ENCODE measurements around the gene BTBD16. TPM values are rescaled to one million over a fixed set of nuclear protein-coding genes. Genes with fewer than 3 reads are reported as not detected.

BTBD16 gene
- total RNA-seq, 4 donors from 2014 or later = not detected

- DNase-seq = no peak
- Histone ChIP-seq H3K9me3 (no peaks in the 10 kb centered on the region), H3K4me3 (no peak overlapping the region), H3K36me3 (peaks cover 4 to 100% (median 6%) of the 10 kb centered on the region in 3 donors), H3K27ac (no peak overlapping the region), H3K4me1 (no peaks in the 10 kb centered on the region), H3K27me3 (no peaks in the 10 kb centered on the region)
- no peak for TF ChIP-seq POLR2A (IDR thresholded peaks at IDR 0.05)
- TF ChIP-seq, protein P1, sequence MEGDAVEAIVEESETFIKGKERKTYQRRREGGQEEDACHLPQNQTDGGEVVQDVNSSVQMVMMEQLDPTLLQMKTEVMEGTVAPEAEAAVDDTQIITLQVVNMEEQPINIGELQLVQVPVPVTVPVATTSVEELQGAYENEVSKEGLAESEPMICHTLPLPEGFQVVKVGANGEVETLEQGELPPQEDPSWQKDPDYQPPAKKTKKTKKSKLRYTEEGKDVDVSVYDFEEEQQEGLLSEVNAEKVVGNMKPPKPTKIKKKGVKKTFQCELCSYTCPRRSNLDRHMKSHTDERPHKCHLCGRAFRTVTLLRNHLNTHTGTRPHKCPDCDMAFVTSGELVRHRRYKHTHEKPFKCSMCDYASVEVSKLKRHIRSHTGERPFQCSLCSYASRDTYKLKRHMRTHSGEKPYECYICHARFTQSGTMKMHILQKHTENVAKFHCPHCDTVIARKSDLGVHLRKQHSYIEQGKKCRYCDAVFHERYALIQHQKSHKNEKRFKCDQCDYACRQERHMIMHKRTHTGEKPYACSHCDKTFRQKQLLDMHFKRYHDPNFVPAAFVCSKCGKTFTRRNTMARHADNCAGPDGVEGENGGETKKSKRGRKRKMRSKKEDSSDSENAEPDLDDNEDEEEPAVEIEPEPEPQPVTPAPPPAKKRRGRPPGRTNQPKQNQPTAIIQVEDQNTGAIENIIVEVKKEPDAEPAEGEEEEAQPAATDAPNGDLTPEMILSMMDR (IDR thresholded peaks at IDR 0.05) = no peak
- intact Hi-C loops (cut with DNase I) = no loop called here
- WGBS, 2 donors = 81 to 90% methylated on average over 5 of the region's 5 CpGs
Observed at GRCh38 chr10:122236690-122237306, 34.3 kb upstream of the BTBD16 start.

DNA sequence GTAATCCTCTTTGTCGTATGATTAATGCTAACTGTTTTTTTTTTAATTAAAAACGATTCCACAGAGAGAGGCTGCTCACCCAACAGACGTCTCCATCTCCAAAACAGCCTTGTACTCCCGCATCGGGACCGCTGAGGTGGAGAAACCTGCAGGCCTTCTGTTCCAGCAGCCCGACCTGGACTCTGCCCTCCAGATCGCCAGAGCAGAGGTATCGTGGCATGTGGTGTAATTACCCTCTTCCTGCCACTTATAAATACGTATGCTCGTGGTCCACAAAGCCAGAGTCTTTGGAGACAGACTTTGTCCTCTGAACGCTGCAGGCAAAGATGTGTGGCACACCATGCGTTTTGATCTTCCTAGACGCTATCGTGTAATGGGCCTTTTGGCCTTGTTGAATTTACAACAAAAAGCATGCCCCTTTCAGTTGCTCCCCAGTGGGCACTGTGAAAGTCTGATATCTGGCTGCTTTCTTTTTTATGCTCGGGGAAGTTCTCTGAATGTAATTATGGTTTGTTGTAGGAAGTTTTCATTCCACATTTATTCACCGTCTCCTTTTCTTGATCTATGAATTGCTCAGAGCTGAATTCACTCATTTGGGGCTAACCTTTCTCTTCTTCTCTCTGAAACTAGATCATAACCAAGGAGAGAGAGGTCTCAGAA lies 33.6 kb upstream of the BTBD16 start:
- intact Hi-C loops (cut with DNase I) = no loop called here
- TF ChIP-seq, protein P1 (IDR thresholded peaks at IDR 0.05) = no peak
- Histone ChIP-seq H3K36me3 (peaks cover 4 to 100% (median 6%) of the 10 kb centered on the region in 3 donors), H3K9me3 (no peaks in the 10 kb centered on the region), H3K27ac (no peak overlapping the region), H3K27me3 (no peaks in the 10 kb centered on the region), H3K4me1 (no peaks in the 10 kb centered on the region), H3K4me3 (no peak overlapping the region)
- DNase-seq = no peak
- WGBS, 2 donors = 85 to 86% methylated on average over 17 of the region's 17 CpGs

DNA sequence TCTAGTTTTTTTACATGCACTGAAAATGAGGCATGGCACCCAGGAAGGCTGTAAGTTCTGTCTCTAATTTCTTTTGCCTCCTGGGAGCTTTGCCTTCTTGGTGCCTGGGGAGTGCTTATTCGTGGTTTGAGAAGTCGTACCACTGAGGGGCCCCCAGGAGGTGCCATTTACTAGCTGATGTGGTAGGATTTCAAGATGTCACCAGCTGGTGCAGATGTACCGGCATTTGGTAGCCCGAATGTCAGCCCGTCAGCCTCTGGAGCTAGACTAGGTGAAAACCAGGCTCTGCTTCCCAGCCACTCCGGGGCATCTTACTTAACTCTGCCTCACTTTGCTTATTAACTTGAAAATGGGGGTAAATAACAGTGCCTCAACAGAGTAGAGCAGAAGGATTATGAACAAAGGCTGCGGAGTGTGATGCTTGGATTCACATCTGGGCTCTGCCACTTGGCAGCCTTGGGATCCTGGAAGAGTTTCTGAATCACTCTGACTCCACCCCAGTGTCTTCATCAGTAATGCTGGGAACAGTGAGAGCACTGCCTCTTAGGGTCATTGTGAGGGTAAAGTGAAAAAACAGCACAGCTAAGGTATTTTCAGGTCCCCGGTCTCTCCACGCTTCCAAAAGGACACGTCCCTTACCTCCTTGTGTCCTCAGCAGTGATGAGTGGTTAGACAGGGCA lies 31.4 kb upstream of the BTBD16 start:
- DNase-seq = no peak
- Histone ChIP-seq H3K4me1 (peaks cover 0 to 13% (median 0%) of the 10 kb centered on the region in 3 donors), H3K36me3 (peaks cover 4 to 100% (median 6%) of the 10 kb centered on the region in 3 donors), H3K27ac (peak overlapping the region in 1 of 4 donors; percentile 46), H3K9me3 (no peaks in the 10 kb centered on the region), H3K27me3 (no peaks in the 10 kb centered on the region), H3K4me3 (no peak overlapping the region)
- TF ChIP-seq POLR2A (IDR thresholded peaks at IDR 0.05) = no peak
- TF ChIP-seq, protein P1 (IDR thresholded peaks at IDR 0.05) = no peak
- WGBS, 2 donors = 77 to 80% methylated on average over 6 to 10 of the region's 10 CpGs
- intact Hi-C loops (cut with DNase I) = no loop called here

GRCh38 chr10:122240401-122240800 lies 30.7 kb upstream of the BTBD16 start:
- Histone ChIP-seq H3K36me3 (peaks cover 4 to 100% (median 6%) of the 10 kb centered on the region in 3 donors), H3K4me1 (peaks cover 0 to 13% (median 0%) of the 10 kb centered on the region in 3 donors), H3K9me3 (no peaks in the 10 kb centered on the region), H3K27me3 (no peaks in the 10 kb centered on the region), H3K4me3 (no peak overlapping the region), H3K27ac (peak overlapping the region in 1 of 4 donors; percentile 46)
- WGBS, 2 donors = 86 to 89% methylated on average over 6 of the region's 6 CpGs
- no peak for TF ChIP-seq POLR2A (IDR thresholded peaks at IDR 0.05)
- TF ChIP-seq, protein P1 (IDR thresholded peaks at IDR 0.05) = no peak
- intact Hi-C loops (cut with DNase I) = no loop called here
- no peak for DNase-seq

GRCh38 chr10:122241836-122242235 lies 29.3 kb upstream of the BTBD16 start:
- H3K27ac ChIP-seq = no peak overlapping the region
- no peaks in the 10 kb centered on the region for H3K27me3 ChIP-seq
- DNase-seq = no peak
- H3K9me3 ChIP-seq = no peaks in the 10 kb centered on the region
- no peak overlapping the region for H3K4me3 ChIP-seq
- no peak for TF ChIP-seq POLR2A (IDR thresholded peaks at IDR 0.05)
- TF ChIP-seq, protein P1 (IDR thresholded peaks at IDR 0.05) = no peak
- H3K4me1 ChIP-seq = peaks cover 0 to 13% (median 0%) of the 10 kb centered on the region in 3 donors
- WGBS, 2 donors = 85 to 87% methylated on average over 7 to 8 of the region's 8 CpGs
- intact Hi-C loops (cut with DNase I) = no loop called here
- peaks cover 4 to 100% (median 11%) of the 10 kb centered on the region in 3 donors for H3K36me3 ChIP-seq
